GM04503 (cell line): ENCODE data around the gene AWAT1.
"Not testable (repeated sequence)": the region's sequence is repeated elsewhere in the genome, so short reads cannot be mapped to it uniquely, and the experiment has no call there.

Experiments
- DNase-seq: peaks from one replicate; pipeline ENCODE4 v3.0.0-alpha.2; 2012; ENCODE audit warnings: low read depth

The AWAT1 gene

GRCh38 chrX:70262952-70263567 is 28.6 kb downstream of the AWAT1 start:
- no peak for DNase-seq

GRCh38 chrX:70264784-70265183 is 30.3 kb downstream of the AWAT1 start:
- DNase-seq = no peak

- no peak for DNase-seq
Measured at GRCh38 chrX:70268034-70268433, 33.6 kb downstream of the AWAT1 start, which contains the start of gene ARR3. TSS of gene ARR3 (plus strand) at chrX:70268334. CDS start at chrX:70269386, 1,052 bp downstream.

- not testable (repeated sequence) for DNase-seq
Measured at GRCh38 chrX:70274029-70274428, 39.6 kb downstream of the AWAT1 start.

- DNase-seq = no peak
Measured at GRCh38 chrX:70279081-70279480, 44.6 kb downstream of the AWAT1 start.

- no peak for DNase-seq
Measured at GRCh38 chrX:70280573-70280972, 46.1 kb downstream of the AWAT1 start.

GRCh38 chrX:70281951-70282350 is 47.5 kb downstream of the AWAT1 start, which contains the start of gene RAB41:
TSS of gene RAB41 (plus strand) at chrX:70282172. CDS start at chrX:70282218, 46 bp downstream.
- DNase-seq = no peak

GRCh38 chrX:70289168-70289792 is 54.8 kb downstream of the AWAT1 start:
- no peak for DNase-seq
